ENCODE measurements around the gene MTHFSD. TPM values are rescaled to one million over a fixed set of nuclear protein-coding genes. Genes with fewer than 3 reads are reported as not detected.

The MTHFSD gene
- total RNA-seq, 6 experiments from 2014 or later = 5.9 to 11.6 (median 9.0) TPM

GRCh38 chr16:86499889-86500707 is 54.9 kb downstream of the MTHFSD start:
- no peak for DNase-seq
- intact Hi-C loops (cut with DNase I) = no loop called here
- 11% methylated on average over 11 of the region's 16 CpGs for WGBS (ENCODE audit: insufficient coverage, low coverage, low lambda C conversion rate, missing lambda C conversion rate)

GRCh38 chr16:86499440-86499786 is 55.6 kb downstream of the MTHFSD start:
- Histone ChIP-seq H3K27me3 (peaks cover 0 to 40% of the 10 kb centered on the region in 2 donors), H3K27ac (no peak overlapping the region), H3K9me3 (no peaks in the 10 kb centered on the region), H3K4me1 (no peaks in the 10 kb centered on the region), H3K4me3 (no peak overlapping the region), H3K36me3 (no peaks in the 10 kb centered on the region)
- ATAC-seq = no peak
- TF ChIP-seq, protein P1, sequence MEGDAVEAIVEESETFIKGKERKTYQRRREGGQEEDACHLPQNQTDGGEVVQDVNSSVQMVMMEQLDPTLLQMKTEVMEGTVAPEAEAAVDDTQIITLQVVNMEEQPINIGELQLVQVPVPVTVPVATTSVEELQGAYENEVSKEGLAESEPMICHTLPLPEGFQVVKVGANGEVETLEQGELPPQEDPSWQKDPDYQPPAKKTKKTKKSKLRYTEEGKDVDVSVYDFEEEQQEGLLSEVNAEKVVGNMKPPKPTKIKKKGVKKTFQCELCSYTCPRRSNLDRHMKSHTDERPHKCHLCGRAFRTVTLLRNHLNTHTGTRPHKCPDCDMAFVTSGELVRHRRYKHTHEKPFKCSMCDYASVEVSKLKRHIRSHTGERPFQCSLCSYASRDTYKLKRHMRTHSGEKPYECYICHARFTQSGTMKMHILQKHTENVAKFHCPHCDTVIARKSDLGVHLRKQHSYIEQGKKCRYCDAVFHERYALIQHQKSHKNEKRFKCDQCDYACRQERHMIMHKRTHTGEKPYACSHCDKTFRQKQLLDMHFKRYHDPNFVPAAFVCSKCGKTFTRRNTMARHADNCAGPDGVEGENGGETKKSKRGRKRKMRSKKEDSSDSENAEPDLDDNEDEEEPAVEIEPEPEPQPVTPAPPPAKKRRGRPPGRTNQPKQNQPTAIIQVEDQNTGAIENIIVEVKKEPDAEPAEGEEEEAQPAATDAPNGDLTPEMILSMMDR (IDR thresholded peaks at IDR 0.05) = no peak
- TF ChIP-seq POLR2A (IDR thresholded peaks at IDR 0.05) = no peak
- intact Hi-C loops (cut with DNase I) = no loop called here
- WGBS (ENCODE audit: insufficient coverage, low coverage, low lambda C conversion rate, missing lambda C conversion rate) = 10% methylated on average over 4 of the region's 4 CpGs
- no peak for DNase-seq

More at GRCh38 chr16:86499889-86500707, 54.9 kb downstream of the MTHFSD start:
- Histone ChIP-seq H3K4me3 (no peak overlapping the region), H3K27ac (no peak overlapping the region), H3K4me1 (no peaks in the 10 kb centered on the region), H3K9me3 (no peaks in the 10 kb centered on the region), H3K36me3 (no peaks in the 10 kb centered on the region), H3K27me3 (peaks cover 0 to 43% of the 10 kb centered on the region in 2 donors)
- TF ChIP-seq, protein P1 (IDR thresholded peaks at IDR 0.05) = no peak
- TF ChIP-seq POLR2A (IDR thresholded peaks at IDR 0.05) = no peak
- no peak for ATAC-seq

- DNase-seq (no peak), ATAC-seq (no peak)
- 9% methylated on average over 37 of the region's 61 CpGs for WGBS (ENCODE audit: insufficient coverage, low coverage, low lambda C conversion rate, missing lambda C conversion rate)
- no peaks in the 10 kb centered on the region for H3K4me1 ChIP-seq
- no peaks in the 10 kb centered on the region for H3K36me3 ChIP-seq
- no peak overlapping the region for H3K4me3 ChIP-seq
- TF ChIP-seq, protein P1 (IDR thresholded peaks at IDR 0.05) = no peak
- TF ChIP-seq POLR2A (IDR thresholded peaks at IDR 0.05) = no peak
- intact Hi-C loops (cut with DNase I) = no loop called here
- H3K27me3 ChIP-seq = peaks cover 0 to 40% of the 10 kb centered on the region in 2 donors
- no peak overlapping the region for H3K27ac ChIP-seq
- H3K9me3 ChIP-seq = no peaks in the 10 kb centered on the region
Observed at GRCh38 chr16:86498671-86499439, 56.2 kb downstream of the MTHFSD start.

GRCh38 chr16:86498155-86498670 is 56.8 kb downstream of the MTHFSD start:
- ATAC-seq (no peak), DNase-seq (no peak)
- 11% methylated on average over 21 of the region's 29 CpGs for WGBS (ENCODE audit: insufficient coverage, low coverage, low lambda C conversion rate, missing lambda C conversion rate)

More at GRCh38 chr16:86498155-86498670, 56.8 kb downstream of the MTHFSD start:
- H3K27me3 ChIP-seq = peaks cover 0 to 40% of the 10 kb centered on the region in 2 donors
- no peaks in the 10 kb centered on the region for H3K4me1 ChIP-seq
- TF ChIP-seq POLR2A (IDR thresholded peaks at IDR 0.05) = no peak
- TF ChIP-seq, protein P1 (IDR thresholded peaks at IDR 0.05) = no peak
- intact Hi-C loops (cut with DNase I) = no loop called here
- H3K36me3 ChIP-seq = no peaks in the 10 kb centered on the region
- H3K27ac ChIP-seq = no peak overlapping the region
- no peaks in the 10 kb centered on the region for H3K9me3 ChIP-seq
- H3K4me3 ChIP-seq = no peak overlapping the region

Data from right lobe of liver (tissue), 6 donors.